Caco-2 (cell line): ENCODE data around the gene SERPINB4. TPM values are rescaled to one million over a fixed set of nuclear protein-coding genes. Genes with fewer than 3 reads are reported as not detected.
"Not testable (repeated sequence)": the region's sequence is repeated elsewhere in the genome, so short reads cannot be mapped to it uniquely, and the experiment has no call there.

Experiments used
- Bru-seq: library from RNA; stranded (reverse); fragments of 400-500 nt; gene quantifications from one replicate; lab custom pipeline; 2021; lab: Mats Ljungman, UMichigan
- BruChase-seq, 2 experiments: library from RNA; stranded (reverse); fragments of 400-500 nt; gene quantifications; one replicate each; lab custom pipeline; 2021; lab: Mats Ljungman, UMichigan
- BruUV-seq: library from RNA; stranded (reverse); fragments of 400-500 nt; replicated peaks from 2 replicates; lab custom pipeline; 2021; lab: Mats Ljungman, UMichigan
- CTCF ChIA-PET: fragments of 300-600 bp; sonication (Branson Sonifier 250); formaldehyde crosslinking; loops from one replicate; lab custom pipeline; 2022; ENCODE audit warnings: antibody characterized with exemption; lab: Charles Lee
- POLR2A ChIA-PET: fragments of 300-600 bp; sonication (Branson Sonifier 250); formaldehyde crosslinking; loops from one replicate; lab custom pipeline; 2022; ENCODE audit warnings: antibody characterized with exemption; lab: Charles Lee
- DNase-seq, 2 experiments: peaks; one replicate each; pipeline versions ENCODE4 v3.0.0 to v3.0.0-alpha.2; 2020 to 2022
- H3K27me3 ChIP-seq: replicated peaks from 2 replicates; pipeline ENCODE4 v1.6.0; 2011; ENCODE audit warnings: low read length; ENCODE audit not compliant: control insufficient read depth, insufficient read depth
- H3K36me3 ChIP-seq: 2 replicates; pipeline ENCODE4 v1.5.1; 2011; ENCODE audit warnings: low read length; ENCODE audit not compliant: control insufficient read depth, insufficient read depth
- H3K4me1 ChIP-seq: fragments of 250-450 bp; sonication (Bioruptor Pico); 2 replicates; pipeline ENCODE4 v1.5.1; 2020; ENCODE audit warnings: mild to moderate bottlenecking
- H3K4me3 ChIP-seq: 2 replicates; pipeline ENCODE4 v1.5.1; 2011; ENCODE audit warnings: low read depth, mild to moderate bottlenecking, control low read depth, low read length
- H3K9me3 ChIP-seq: fragments of 250-450 bp; sonication (Bioruptor Pico); 2 replicates; pipeline ENCODE4 v1.5.1; 2020; ENCODE audit warnings: mild to moderate bottlenecking, moderate library complexity
- H3K27ac Mint-ChIP-seq: one replicate; pipeline ENCODE4 v1.8.0; 2022; ENCODE audit warnings: mixed read lengths; ENCODE audit not compliant: unreplicated experiment
- H3K27me3 Mint-ChIP-seq: one replicate; pipeline ENCODE4 v1.8.0; 2022; ENCODE audit warnings: mixed read lengths; ENCODE audit not compliant: insufficient read depth, unreplicated experiment
- H3K36me3 Mint-ChIP-seq: one replicate; pipeline ENCODE4 v1.8.0; 2022; ENCODE audit warnings: mild to moderate bottlenecking, mixed read lengths; ENCODE audit not compliant: insufficient read depth, unreplicated experiment
- H3K4me1 Mint-ChIP-seq: one replicate; pipeline ENCODE4 v1.8.0; 2022; ENCODE audit warnings: low read depth, mixed read lengths; ENCODE audit not compliant: unreplicated experiment
- H3K4me3 Mint-ChIP-seq: one replicate; pipeline ENCODE4 v1.8.0; 2022; ENCODE audit warnings: mild to moderate bottlenecking, moderate library complexity, mixed read lengths; ENCODE audit not compliant: unreplicated experiment
- H3K9me3 Mint-ChIP-seq: one replicate; pipeline ENCODE4 v1.8.0; 2022; ENCODE audit warnings: mixed read lengths; ENCODE audit not compliant: unreplicated experiment
- intact Hi-C: fragments of 100-400 bp; cut with micrococcal nuclease; formaldehyde crosslinking; loops from one replicate; pipeline ENCODE4 v1.10.0; 2022; ENCODE audit not compliant: unreplicated experiment
- long read RNA-seq: library from polyadenylated mRNA; stranded (forward); transcript quantifications from one replicate; pipeline ENCODE4 v2.0.0, GENCODE V29; 2022
- total RNA-seq: library from RNA; stranded (reverse); gene quantifications from 2 replicates; pipeline ENCODE4 v1.2.3, GENCODE V29; 2022
- TF ChIP-seq, protein P1 (sequence below), 2 experiments: fragments of 200-600 bp in 1 of 2; IDR thresholded peaks; 1 replicate in 1 of 2; 2 replicates in 1 of 2; pipeline versions ENCODE4 v1.5.1 to v1.8.0; 2011 to 2022; ENCODE audit warnings: antibody characterized with exemption in 1 of 2, control low read depth in 1 of 2, inconsistent platforms in 1 of 2, low read depth in 1 of 2, low read length in 1 of 2, mild to moderate bottlenecking in 1 of 2, moderate library complexity in 1 of 2; ENCODE audit not compliant: insufficient read depth in 1 of 2, severe bottlenecking in 1 of 2, unreplicated experiment in 1 of 2

SERPINB4 gene
- total RNA-seq: not detected in 2 replicates
- Bru-seq, nascent RNA: not detected
- BruChase-seq, experiment 1, labeled RNA remaining after a 2-hour chase: not detected
- BruChase-seq, experiment 2, labeled RNA remaining after a 6-hour chase: not detected
- long read RNA-seq: 0 reads

- H3K36me3 ChIP-seq, BruUV-seq, H3K27me3 Mint-ChIP-seq, H3K4me3 ChIP-seq, intact Hi-C loops, H3K27ac Mint-ChIP-seq, H3K4me1 Mint-ChIP-seq, H3K36me3 Mint-ChIP-seq, H3K4me3 Mint-ChIP-seq, DNase-seq, CTCF ChIA-PET, H3K27me3 ChIP-seq, H3K9me3 Mint-ChIP-seq, POLR2A ChIA-PET, H3K4me1 ChIP-seq, H3K9me3 ChIP-seq: not testable (repeated sequence)
Observed at GRCh38 chr18:63644142-63644541, at the start of gene SERPINB4. Gene SERPINB4 (minus strand): TSS chr18:63644256. CDS start chr18:63643577, 679 bp downstream.

GRCh38 chr18:63689064-63689463, 45.0 kb upstream of the SERPINB4 start:
- CTCF ChIA-PET: no interaction called here
- Mint-ChIP-seq H3K4me1 (no peaks in the 10 kb centered on the region), H3K27me3 (no peaks in the 10 kb centered on the region), H3K27ac (no peak overlapping the region), H3K36me3 (no peaks in the 10 kb centered on the region), H3K4me3 (no peak overlapping the region), H3K9me3 (no peaks in the 10 kb centered on the region)
- intact Hi-C loops: no loop called here
- TF ChIP-seq, protein P1, sequence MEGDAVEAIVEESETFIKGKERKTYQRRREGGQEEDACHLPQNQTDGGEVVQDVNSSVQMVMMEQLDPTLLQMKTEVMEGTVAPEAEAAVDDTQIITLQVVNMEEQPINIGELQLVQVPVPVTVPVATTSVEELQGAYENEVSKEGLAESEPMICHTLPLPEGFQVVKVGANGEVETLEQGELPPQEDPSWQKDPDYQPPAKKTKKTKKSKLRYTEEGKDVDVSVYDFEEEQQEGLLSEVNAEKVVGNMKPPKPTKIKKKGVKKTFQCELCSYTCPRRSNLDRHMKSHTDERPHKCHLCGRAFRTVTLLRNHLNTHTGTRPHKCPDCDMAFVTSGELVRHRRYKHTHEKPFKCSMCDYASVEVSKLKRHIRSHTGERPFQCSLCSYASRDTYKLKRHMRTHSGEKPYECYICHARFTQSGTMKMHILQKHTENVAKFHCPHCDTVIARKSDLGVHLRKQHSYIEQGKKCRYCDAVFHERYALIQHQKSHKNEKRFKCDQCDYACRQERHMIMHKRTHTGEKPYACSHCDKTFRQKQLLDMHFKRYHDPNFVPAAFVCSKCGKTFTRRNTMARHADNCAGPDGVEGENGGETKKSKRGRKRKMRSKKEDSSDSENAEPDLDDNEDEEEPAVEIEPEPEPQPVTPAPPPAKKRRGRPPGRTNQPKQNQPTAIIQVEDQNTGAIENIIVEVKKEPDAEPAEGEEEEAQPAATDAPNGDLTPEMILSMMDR (IDR thresholded peaks at IDR 0.05; ENCODE audit: insufficient read depth in 1 of 2, low read depth in 1 of 2, low read length in 1 of 2, severe bottlenecking in 1 of 2, unreplicated experiment in 1 of 2): no peak
- POLR2A ChIA-PET: no interaction called here
- Histone ChIP-seq H3K4me3 (no peak overlapping the region), H3K27me3 (no peaks in the 10 kb centered on the region), H3K36me3 (no peaks in the 10 kb centered on the region), H3K4me1 (no peaks in the 10 kb centered on the region), H3K9me3 (no peaks in the 10 kb centered on the region)
- no peak for DNase-seq
- no TSS peak for BruUV-seq

DNA sequence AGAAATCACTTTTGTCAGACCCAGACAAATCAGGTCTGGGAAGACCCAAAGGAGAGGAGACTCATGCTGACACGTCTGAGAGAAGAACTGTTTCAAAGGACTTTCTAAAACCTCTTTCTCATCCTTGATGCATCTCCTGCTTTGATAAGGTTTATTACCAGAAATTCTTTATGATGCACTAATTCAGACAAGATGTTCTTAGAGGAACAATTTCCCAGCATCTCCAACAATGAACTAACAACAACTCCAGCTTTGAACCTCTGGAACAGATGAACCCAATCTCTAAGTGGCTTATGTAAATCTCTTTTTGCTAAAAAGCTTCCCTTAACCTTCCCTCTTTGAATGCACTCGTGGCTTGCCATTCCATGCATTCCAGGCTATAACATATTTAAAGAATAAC, 42.8 kb upstream of the SERPINB4 start:
- ChIA-PET CTCF (no interaction called here), POLR2A (no interaction called here)
- peaks cover 3% of the 10 kb centered on the region for H3K4me1 ChIP-seq
- BruUV-seq: no TSS peak
- Mint-ChIP-seq H3K36me3 (peaks cover 6% of the 10 kb centered on the region), H3K4me3 (no peak overlapping the region), H3K27ac (no peak overlapping the region), H3K4me1 (peaks cover 8% of the 10 kb centered on the region), H3K9me3 (peaks cover 12% of the 10 kb centered on the region), H3K27me3 (no peaks in the 10 kb centered on the region)
- intact Hi-C loops: no loop called here
- H3K27me3 ChIP-seq: no peaks in the 10 kb centered on the region
- H3K36me3 ChIP-seq: no peaks in the 10 kb centered on the region
- H3K9me3 ChIP-seq: no peaks in the 10 kb centered on the region
- no peak overlapping the region for H3K4me3 ChIP-seq
- DNase-seq: no peak
- TF ChIP-seq, protein P1 (IDR thresholded peaks at IDR 0.05; ENCODE audit: insufficient read depth in 1 of 2, low read depth in 1 of 2, low read length in 1 of 2, severe bottlenecking in 1 of 2, unreplicated experiment in 1 of 2): no peak
